ENCODE results near the gene RAD50. TPM values are rescaled to one million over a fixed set of nuclear protein-coding genes. Genes with fewer than 3 reads are reported as not detected.
"Not testable (repeated sequence)": the region's sequence is repeated elsewhere in the genome, so short reads cannot be mapped to it uniquely, and the experiment has no call there.

Gene RAD50
- 10 to 100 TPM; 28.4 to 32.7 TPM for total RNA-seq

DNA sequence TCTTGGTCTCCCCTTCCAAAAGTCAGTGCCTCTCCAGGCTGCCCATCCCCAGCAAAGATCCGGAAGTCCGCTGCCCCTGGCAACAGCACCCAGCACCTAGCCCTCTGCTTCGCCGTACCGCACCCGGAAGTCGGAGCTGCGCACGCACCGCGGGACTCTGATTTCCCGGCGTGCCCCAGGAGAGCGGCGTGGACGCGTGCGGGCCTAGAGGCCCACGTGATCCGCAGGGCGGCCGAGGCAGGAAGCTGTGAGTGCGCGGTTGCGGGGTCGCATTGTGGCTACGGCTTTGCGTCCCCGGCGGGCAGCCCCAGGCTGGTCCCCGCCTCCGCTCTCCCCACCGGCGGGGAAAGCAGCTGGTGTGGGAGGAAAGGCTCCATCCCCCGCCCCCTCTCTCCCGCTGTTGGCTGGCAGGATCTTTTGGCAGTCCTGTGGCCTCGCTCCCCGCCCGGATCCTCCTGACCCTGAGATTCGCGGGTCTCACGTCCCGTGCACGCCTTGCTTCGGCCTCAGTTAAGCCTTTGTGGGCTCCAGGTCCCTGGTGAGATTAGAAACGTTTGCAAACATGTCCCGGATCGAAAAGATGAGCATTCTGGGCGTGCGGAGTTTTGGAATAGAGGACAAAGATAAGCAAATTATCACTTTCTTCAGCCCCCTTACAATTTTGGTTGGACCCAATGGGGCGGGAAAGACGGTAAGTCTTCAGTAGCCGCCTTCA, at the start of gene RAD50:
RAD50 (plus strand) TSS at position 215 of the 715 bp plus-strand sequence; CDS start at position 563, 348 bp downstream.
- H3K4me3 ChIP-seq = peak within 1 kb of the TSS; percentile 86

DNA sequence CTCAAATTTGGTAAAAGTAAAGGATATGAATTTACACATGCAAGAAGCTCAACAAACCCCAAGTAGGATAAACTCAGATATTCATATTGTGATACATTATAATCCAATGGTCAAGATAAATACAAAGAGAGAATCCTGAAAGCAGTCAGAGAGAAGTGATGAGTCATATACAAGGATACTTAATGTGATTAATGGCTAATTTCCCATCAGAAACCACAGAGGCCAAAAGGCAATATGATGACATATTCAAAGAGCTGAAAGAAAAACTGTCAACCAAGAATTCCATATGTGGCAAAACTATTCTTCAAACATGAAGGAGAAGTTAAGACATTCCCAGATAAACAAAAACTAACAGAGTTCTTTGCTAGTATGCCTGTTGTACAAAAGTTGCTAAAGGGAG, 46.7 kb upstream of the RAD50 start:
- DNase-seq (ENCODE audit: low spot score) = no peak

More for the DNA sequence above, at the start of gene RAD50:
- H3K27me3 ChIP-seq (replicated peaks; ENCODE audit: insufficient read depth) = no peaks in the 10 kb centered on the region
- peak; percentile 87 for DNase-seq (ENCODE audit: low spot score)
- no peaks in the 10 kb centered on the region for H3K9me3 ChIP-seq
- H3K4me1 ChIP-seq (ENCODE audit: control insufficient read depth in 1 of 2, low read depth in 2 of 2) = peaks cover 12 to 14% of the 10 kb centered on the region in 2 donors
- peak; percentile 95 for ATAC-seq (ENCODE audit: insufficient number of reproducible peaks, low FRiP score, low read depth)
- H3K27ac ChIP-seq = peak within 1 kb of the TSS; percentile 76 to 81
- no peaks in the 10 kb centered on the region for H3K36me3 ChIP-seq
- TF ChIP-seq, protein P1, sequence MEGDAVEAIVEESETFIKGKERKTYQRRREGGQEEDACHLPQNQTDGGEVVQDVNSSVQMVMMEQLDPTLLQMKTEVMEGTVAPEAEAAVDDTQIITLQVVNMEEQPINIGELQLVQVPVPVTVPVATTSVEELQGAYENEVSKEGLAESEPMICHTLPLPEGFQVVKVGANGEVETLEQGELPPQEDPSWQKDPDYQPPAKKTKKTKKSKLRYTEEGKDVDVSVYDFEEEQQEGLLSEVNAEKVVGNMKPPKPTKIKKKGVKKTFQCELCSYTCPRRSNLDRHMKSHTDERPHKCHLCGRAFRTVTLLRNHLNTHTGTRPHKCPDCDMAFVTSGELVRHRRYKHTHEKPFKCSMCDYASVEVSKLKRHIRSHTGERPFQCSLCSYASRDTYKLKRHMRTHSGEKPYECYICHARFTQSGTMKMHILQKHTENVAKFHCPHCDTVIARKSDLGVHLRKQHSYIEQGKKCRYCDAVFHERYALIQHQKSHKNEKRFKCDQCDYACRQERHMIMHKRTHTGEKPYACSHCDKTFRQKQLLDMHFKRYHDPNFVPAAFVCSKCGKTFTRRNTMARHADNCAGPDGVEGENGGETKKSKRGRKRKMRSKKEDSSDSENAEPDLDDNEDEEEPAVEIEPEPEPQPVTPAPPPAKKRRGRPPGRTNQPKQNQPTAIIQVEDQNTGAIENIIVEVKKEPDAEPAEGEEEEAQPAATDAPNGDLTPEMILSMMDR (IDR thresholded peaks at IDR 0.05) = no peak

DNA sequence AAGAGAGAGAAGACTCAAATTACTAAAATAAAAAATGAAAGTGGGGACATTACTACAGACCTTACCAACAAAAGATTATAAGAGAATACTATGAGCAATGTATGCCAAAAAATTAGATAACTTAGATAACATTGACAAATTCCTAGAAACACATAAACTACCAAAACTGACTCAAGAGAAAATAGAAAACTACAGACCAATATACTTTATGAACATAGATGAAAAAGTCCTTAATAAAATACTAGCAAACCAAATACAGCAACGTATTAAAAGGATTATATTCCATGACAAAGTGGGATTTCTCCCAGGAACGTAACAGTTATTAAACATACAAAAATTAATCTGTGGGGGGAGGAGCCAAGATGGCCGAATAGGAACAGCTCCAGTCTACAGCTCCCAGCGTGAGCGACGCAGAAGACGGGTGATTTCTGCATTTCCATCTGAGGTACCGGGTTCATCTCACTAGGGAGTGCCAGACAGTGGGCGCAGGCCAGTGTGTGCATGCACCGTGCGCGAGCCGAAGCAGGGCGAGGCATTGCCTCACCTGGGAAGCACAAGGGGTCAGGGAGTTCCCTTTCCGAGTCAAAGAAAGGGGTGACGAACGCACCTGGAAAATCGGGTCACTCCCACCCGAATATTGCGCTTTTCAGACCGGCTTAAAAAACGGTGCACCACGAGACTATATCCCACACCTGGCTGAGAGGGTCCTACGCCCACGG, 43.0 kb upstream of the RAD50 start:
- not testable (repeated sequence) for H3K4me3 ChIP-seq; DNase-seq (ENCODE audit: low spot score); H3K9me3 ChIP-seq; H3K36me3 ChIP-seq; ATAC-seq (ENCODE audit: insufficient number of reproducible peaks, low FRiP score, low read depth); H3K4me1 ChIP-seq (ENCODE audit: control insufficient read depth in 1 of 2, low read depth in 2 of 2); H3K27me3 ChIP-seq (replicated peaks; ENCODE audit: insufficient read depth); H3K27ac ChIP-seq

More for the DNA sequence above, 46.7 kb upstream of the RAD50 start:
- Histone ChIP-seq H3K27me3 (replicated peaks; ENCODE audit: insufficient read depth) (no peaks in the 10 kb centered on the region), H3K9me3 (no peaks in the 10 kb centered on the region), H3K27ac (no peak overlapping the region), H3K4me1 (ENCODE audit: control insufficient read depth in 1 of 2, low read depth in 2 of 2) (peaks cover 9 to 16% of the 10 kb centered on the region in 2 donors), H3K4me3 (no peak overlapping the region), H3K36me3 (no peaks in the 10 kb centered on the region)
- TF ChIP-seq, protein P1 (IDR thresholded peaks at IDR 0.05) = no peak
- no peak for ATAC-seq (ENCODE audit: insufficient number of reproducible peaks, low FRiP score, low read depth)

DNA sequence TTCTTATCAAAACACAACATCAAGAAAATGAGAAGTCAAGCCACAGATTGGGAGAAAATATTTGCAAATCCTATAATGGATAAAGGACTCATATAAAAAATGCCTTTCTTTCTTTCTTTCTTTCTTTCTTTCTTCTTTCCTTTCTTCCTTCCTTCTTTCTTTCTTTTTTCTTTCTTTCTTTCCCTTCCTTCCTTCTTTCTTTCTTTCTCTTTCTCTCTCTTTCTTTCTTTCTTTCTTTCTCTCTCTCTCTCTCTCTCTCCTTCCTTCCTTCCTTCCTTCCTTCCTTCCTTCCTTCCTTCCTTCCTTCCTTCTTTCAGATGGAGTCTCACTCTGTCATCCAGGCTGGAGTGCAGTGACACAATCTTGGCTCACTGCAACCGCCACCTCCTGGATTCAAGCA, 34.7 kb upstream of the RAD50 start:
- not testable (repeated sequence) for ATAC-seq (ENCODE audit: insufficient number of reproducible peaks, low FRiP score, low read depth); H3K9me3 ChIP-seq; DNase-seq (ENCODE audit: low spot score); H3K36me3 ChIP-seq; H3K27ac ChIP-seq; H3K4me1 ChIP-seq (ENCODE audit: control insufficient read depth in 1 of 2, low read depth in 2 of 2); H3K4me3 ChIP-seq; H3K27me3 ChIP-seq (replicated peaks; ENCODE audit: insufficient read depth)

DNA sequence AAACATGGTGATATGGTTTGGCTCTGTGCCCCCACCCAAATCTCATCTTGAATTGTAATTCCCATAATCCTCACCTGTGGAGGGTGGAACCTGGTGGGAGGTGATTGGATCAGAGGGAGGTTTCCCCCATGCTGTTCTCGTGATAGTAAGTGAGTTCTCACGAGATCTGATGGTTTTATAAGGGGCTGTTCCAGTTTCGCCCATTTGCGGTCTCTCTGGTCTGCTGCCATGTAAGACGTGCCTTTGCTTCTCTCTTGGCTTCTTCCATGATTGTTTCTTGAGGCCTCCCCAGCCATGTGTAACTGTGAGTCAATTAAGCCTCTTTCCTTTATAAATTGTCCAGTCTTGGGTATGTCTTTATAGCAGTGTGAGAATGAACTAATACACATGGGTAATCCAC, 31.9 kb upstream of the RAD50 start:
- not testable (repeated sequence) for ATAC-seq (ENCODE audit: insufficient number of reproducible peaks, low FRiP score, low read depth); H3K9me3 ChIP-seq; H3K36me3 ChIP-seq; H3K4me3 ChIP-seq; H3K27me3 ChIP-seq (replicated peaks; ENCODE audit: insufficient read depth); H3K4me1 ChIP-seq (ENCODE audit: control insufficient read depth in 1 of 2, low read depth in 2 of 2); H3K27ac ChIP-seq; DNase-seq (ENCODE audit: low spot score)

DNA sequence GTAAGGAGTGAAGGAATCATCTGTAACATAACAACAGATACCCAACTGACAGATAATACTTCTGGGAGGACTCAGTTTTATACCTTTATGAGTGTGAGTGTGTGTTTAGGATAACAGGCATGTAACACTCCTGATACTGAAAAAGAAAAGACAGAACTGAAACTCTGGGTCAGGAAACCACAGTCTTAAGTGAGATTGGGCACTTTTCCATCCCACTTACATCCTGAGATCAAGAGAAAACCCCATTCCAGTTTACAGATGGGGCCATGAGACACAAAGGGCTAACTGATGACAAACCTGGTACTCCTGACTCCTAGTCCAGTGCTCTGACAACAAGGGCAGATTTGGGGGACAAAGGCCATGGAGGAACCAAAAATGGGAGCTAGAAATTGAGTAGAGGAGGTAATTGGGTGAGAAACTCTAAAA, 31.5 kb upstream of the RAD50 start:
- no peaks in the 10 kb centered on the region for H3K27me3 ChIP-seq (replicated peaks; ENCODE audit: insufficient read depth)
- H3K9me3 ChIP-seq = no peaks in the 10 kb centered on the region
- TF ChIP-seq, protein P1 (IDR thresholded peaks at IDR 0.05) = no peak
- no peak overlapping the region for H3K4me3 ChIP-seq
- no peak overlapping the region for H3K27ac ChIP-seq
- no peak for DNase-seq (ENCODE audit: low spot score)
- H3K4me1 ChIP-seq (ENCODE audit: control insufficient read depth in 1 of 2, low read depth in 2 of 2) = peaks cover 0 to 5% of the 10 kb centered on the region in 2 donors
- H3K36me3 ChIP-seq = no peaks in the 10 kb centered on the region
- ATAC-seq (ENCODE audit: insufficient number of reproducible peaks, low FRiP score, low read depth) = no peak
